Measurements from ENCODE around the gene C19orf33.

DNA sequence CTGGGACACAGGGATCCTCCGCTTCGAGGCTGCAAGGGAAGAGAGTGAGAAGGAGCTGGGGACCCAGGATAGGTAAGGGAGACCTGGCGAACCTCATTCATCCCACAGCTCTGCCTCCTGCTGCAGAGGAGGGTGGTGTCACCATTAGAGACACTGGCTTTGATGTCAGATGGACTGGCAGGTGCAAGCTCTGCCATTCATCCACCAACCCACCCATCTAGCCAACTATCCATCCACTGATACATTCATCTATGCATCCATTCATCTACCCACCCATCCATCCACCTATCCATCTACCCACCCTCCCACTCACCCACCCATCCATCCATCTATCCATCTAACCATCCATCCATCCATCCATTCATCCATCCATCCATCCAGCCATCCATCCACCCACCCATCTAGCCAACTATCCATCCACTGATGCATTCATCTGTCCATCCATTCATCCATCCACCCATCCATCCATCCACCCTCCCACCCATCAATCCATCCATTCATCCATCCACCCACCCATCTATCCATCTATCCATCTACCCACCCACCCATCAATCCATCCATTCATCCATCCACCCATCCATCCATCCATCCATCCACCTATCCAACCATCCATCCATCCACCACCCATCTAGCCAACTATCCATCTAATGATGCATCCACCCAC lies 5.7 kb downstream of the C19orf33 start:
- TF ChIP-seq, protein P1, sequence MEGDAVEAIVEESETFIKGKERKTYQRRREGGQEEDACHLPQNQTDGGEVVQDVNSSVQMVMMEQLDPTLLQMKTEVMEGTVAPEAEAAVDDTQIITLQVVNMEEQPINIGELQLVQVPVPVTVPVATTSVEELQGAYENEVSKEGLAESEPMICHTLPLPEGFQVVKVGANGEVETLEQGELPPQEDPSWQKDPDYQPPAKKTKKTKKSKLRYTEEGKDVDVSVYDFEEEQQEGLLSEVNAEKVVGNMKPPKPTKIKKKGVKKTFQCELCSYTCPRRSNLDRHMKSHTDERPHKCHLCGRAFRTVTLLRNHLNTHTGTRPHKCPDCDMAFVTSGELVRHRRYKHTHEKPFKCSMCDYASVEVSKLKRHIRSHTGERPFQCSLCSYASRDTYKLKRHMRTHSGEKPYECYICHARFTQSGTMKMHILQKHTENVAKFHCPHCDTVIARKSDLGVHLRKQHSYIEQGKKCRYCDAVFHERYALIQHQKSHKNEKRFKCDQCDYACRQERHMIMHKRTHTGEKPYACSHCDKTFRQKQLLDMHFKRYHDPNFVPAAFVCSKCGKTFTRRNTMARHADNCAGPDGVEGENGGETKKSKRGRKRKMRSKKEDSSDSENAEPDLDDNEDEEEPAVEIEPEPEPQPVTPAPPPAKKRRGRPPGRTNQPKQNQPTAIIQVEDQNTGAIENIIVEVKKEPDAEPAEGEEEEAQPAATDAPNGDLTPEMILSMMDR (conservative IDR thresholded peaks at IDR 0.05; ENCODE audit: low read depth in 2 of 2) = no peak
- no peak for TF ChIP-seq EZH2 (IDR thresholded peaks at IDR 0.05; ENCODE audit: low read depth, unreplicated experiment)
- TF ChIP-seq POLR2AphosphoS5 (IDR thresholded peaks at IDR 0.05; ENCODE audit: low read depth) = no peak
- TF ChIP-seq EZH2phosphoT487 (IDR thresholded peaks at IDR 0.05; ENCODE audit: unreplicated experiment) = no peak
- TF ChIP-seq, protein P2, sequence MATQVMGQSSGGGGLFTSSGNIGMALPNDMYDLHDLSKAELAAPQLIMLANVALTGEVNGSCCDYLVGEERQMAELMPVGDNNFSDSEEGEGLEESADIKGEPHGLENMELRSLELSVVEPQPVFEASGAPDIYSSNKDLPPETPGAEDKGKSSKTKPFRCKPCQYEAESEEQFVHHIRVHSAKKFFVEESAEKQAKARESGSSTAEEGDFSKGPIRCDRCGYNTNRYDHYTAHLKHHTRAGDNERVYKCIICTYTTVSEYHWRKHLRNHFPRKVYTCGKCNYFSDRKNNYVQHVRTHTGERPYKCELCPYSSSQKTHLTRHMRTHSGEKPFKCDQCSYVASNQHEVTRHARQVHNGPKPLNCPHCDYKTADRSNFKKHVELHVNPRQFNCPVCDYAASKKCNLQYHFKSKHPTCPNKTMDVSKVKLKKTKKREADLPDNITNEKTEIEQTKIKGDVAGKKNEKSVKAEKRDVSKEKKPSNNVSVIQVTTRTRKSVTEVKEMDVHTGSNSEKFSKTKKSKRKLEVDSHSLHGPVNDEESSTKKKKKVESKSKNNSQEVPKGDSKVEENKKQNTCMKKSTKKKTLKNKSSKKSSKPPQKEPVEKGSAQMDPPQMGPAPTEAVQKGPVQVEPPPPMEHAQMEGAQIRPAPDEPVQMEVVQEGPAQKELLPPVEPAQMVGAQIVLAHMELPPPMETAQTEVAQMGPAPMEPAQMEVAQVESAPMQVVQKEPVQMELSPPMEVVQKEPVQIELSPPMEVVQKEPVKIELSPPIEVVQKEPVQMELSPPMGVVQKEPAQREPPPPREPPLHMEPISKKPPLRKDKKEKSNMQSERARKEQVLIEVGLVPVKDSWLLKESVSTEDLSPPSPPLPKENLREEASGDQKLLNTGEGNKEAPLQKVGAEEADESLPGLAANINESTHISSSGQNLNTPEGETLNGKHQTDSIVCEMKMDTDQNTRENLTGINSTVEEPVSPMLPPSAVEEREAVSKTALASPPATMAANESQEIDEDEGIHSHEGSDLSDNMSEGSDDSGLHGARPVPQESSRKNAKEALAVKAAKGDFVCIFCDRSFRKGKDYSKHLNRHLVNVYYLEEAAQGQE (IDR thresholded peaks at IDR 0.05; ENCODE audit: unreplicated experiment) = no peak
- TF ChIP-seq STAT1 (IDR thresholded peaks at IDR 0.05; ENCODE audit: unreplicated experiment) = no peak
- TF ChIP-seq JUNB (IDR thresholded peaks at IDR 0.05; ENCODE audit: unreplicated experiment) = no peak

Measured in GM23338 (cell line).